HL-60 (cell line): ENCODE results near the gene CD44.
A peak's percentile ranks its signal among the peaks of the same experiment; 100 is the strongest.

Source experiments
- DNase-seq, 2 experiments: peaks; one replicate each; pipeline ENCODE4 v3.0.0-alpha.2; 2010 to 2020; ENCODE audit warnings: low read depth in 1 of 2, low spot score in 1 of 2
- H3K27ac ChIP-seq: fragments of 250-450 bp; sonication (Bioruptor Pico); replicated peaks from 2 replicates; pipeline ENCODE4 v1.5.1; 2020; ENCODE audit warnings: mild to moderate bottlenecking, moderate library complexity
- H3K27me3 ChIP-seq: fragments of 250-450 bp; sonication (Bioruptor Pico); 2 replicates; pipeline ENCODE4 v1.5.1; 2021; ENCODE audit warnings: mild to moderate bottlenecking, moderate library complexity; ENCODE audit not compliant: insufficient read depth, poor library complexity, severe bottlenecking
- H3K4me3 ChIP-seq: replicated peaks from 2 replicates; pipeline ENCODE4 v1.5.1; 2011; ENCODE audit warnings: mild to moderate bottlenecking, control low read depth, low read length; ENCODE audit not compliant: insufficient read depth
- GABPA ChIP-seq: IDR thresholded peaks from 2 replicates; pipeline ENCODE4 v1.6.1; 2012; ENCODE audit warnings: low read depth
- POLR2AphosphoS5 ChIP-seq: IDR thresholded peaks from 2 replicates; pipeline ENCODE4 v1.6.1; 2012; ENCODE audit warnings: low read depth
- SPI1 ChIP-seq: IDR thresholded peaks from 2 replicates; pipeline ENCODE4 v1.6.1; 2012; ENCODE audit warnings: low read depth, mild to moderate bottlenecking, borderline replicate concordance
- TF ChIP-seq, protein P1 (sequence below): IDR thresholded peaks from one replicate; pipeline ENCODE4 v1.5.1; 2011; ENCODE audit warnings: low read length, control low read depth, inconsistent platforms; ENCODE audit not compliant: insufficient read depth
- TF ChIP-seq, protein P2 (sequence below): IDR thresholded peaks from 2 replicates; pipeline ENCODE4 v1.6.1; 2012; ENCODE audit warnings: low read depth; ENCODE audit not compliant: insufficient replicate concordance

Gene CD44

DNA sequence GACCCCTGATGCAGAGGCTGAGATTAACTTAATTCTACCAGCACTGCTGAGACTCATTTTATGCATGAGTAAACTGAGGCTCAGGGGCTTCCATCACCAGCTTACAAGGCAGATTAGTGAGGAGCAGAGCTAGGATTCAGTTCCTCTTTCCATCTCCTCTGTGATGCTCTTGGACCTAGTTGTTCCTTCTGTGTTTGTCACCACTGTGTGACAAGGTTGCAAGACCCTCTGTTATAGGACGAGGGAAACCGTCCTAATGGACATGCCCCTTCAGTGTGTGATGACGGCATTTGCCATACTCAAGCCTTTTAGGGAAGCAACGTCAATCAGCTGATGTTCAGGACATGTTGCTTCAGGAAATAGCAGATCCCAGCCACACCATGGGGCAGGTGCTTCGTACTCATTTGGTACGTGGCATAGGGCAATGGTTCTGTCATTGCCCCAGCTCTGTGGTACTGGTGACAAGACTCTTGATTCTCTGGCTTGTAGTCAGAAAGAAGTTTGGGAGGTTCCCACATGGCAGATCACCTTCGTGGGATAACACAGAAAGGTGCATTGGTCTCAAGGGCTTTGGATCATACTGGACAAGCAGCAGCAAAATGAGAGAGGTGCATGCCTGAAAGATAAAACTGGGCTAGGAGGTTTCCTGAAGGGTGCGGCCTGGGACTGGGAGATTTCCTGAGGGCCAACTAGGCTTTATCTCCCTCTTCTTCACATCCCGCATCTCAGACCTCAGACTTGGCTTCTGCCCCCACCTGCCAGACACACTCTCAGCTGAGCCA, 23.9 kb upstream of the CD44 start:
- TF ChIP-seq POLR2AphosphoS5 (no peak), SPI1 (peak; percentile 79), GABPA (no peak)
- TF ChIP-seq, protein P1, sequence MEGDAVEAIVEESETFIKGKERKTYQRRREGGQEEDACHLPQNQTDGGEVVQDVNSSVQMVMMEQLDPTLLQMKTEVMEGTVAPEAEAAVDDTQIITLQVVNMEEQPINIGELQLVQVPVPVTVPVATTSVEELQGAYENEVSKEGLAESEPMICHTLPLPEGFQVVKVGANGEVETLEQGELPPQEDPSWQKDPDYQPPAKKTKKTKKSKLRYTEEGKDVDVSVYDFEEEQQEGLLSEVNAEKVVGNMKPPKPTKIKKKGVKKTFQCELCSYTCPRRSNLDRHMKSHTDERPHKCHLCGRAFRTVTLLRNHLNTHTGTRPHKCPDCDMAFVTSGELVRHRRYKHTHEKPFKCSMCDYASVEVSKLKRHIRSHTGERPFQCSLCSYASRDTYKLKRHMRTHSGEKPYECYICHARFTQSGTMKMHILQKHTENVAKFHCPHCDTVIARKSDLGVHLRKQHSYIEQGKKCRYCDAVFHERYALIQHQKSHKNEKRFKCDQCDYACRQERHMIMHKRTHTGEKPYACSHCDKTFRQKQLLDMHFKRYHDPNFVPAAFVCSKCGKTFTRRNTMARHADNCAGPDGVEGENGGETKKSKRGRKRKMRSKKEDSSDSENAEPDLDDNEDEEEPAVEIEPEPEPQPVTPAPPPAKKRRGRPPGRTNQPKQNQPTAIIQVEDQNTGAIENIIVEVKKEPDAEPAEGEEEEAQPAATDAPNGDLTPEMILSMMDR = no peak
- DNase-seq = no peak
- no peaks in the 10 kb centered on the region for H3K27me3 ChIP-seq
- no peak overlapping the region for H3K4me3 ChIP-seq
- no peak overlapping the region for H3K27ac ChIP-seq

DNA sequence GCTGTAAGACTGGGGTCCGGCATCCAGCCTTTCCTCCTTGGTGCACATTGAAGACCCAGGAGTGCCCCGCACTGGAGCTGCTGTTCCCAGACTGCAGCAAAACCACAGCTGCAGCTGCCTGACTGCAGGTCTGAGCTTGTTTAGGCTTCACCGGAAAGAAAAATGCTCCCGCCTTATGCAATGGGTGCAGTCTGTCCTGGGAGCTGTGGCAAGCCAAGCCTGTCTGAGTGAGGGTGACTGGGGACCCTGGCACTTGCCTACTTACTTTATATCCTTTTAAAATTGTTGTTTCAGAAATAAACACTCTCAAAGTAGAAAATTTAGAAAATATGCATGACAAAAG, 23.3 kb upstream of the CD44 start:
- Histone ChIP-seq H3K4me3 (no peak overlapping the region), H3K27me3 (no peaks in the 10 kb centered on the region), H3K27ac (no peak overlapping the region)
- TF ChIP-seq SPI1 (no peak), POLR2AphosphoS5 (no peak), GABPA (no peak)
- TF ChIP-seq, protein P1 = no peak
- TF ChIP-seq, protein P2, sequence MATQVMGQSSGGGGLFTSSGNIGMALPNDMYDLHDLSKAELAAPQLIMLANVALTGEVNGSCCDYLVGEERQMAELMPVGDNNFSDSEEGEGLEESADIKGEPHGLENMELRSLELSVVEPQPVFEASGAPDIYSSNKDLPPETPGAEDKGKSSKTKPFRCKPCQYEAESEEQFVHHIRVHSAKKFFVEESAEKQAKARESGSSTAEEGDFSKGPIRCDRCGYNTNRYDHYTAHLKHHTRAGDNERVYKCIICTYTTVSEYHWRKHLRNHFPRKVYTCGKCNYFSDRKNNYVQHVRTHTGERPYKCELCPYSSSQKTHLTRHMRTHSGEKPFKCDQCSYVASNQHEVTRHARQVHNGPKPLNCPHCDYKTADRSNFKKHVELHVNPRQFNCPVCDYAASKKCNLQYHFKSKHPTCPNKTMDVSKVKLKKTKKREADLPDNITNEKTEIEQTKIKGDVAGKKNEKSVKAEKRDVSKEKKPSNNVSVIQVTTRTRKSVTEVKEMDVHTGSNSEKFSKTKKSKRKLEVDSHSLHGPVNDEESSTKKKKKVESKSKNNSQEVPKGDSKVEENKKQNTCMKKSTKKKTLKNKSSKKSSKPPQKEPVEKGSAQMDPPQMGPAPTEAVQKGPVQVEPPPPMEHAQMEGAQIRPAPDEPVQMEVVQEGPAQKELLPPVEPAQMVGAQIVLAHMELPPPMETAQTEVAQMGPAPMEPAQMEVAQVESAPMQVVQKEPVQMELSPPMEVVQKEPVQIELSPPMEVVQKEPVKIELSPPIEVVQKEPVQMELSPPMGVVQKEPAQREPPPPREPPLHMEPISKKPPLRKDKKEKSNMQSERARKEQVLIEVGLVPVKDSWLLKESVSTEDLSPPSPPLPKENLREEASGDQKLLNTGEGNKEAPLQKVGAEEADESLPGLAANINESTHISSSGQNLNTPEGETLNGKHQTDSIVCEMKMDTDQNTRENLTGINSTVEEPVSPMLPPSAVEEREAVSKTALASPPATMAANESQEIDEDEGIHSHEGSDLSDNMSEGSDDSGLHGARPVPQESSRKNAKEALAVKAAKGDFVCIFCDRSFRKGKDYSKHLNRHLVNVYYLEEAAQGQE = no peak
- DNase-seq = no peak

DNA sequence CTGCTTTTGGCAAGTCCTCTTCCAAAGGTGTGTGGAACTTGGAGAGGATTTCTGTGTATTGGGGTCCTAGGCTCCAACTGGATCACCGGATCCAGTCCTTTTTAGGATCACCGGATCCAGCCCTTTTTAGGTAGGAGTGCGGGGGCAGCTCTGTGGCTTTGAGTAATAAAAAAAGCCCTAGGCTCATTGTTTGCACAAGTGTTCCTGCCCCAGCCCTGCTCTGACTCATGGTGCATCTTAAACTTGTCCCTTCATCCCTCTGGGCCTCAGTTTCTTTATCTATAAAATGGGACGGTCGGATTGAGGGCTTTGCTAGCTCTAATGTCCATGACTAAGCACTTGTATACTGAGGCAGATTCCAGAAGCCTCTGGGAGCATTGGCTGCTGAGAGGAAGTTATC, 22.7 kb upstream of the CD44 start:
- no peak overlapping the region for H3K27ac ChIP-seq
- no peaks in the 10 kb centered on the region for H3K27me3 ChIP-seq
- no peak for TF ChIP-seq GABPA
- TF ChIP-seq POLR2AphosphoS5 = no peak
- TF ChIP-seq, protein P1 = no peak
- TF ChIP-seq SPI1 = no peak
- TF ChIP-seq, protein P2 = no peak

More for the DNA sequence above, 22.7 kb upstream of the CD44 start:
- H3K4me3 ChIP-seq = no peak overlapping the region
- DNase-seq = no peak
